Activated T-cell treated with anti-CD3 and anti-CD28 coated beads, Interleukin-2, amount 50 U/mL, for 72 hours (primary cell): Measurements from ENCODE around the gene OR2T6. TPM values are rescaled to one million over a fixed set of nuclear protein-coding genes. Genes with fewer than 3 reads are reported as not detected.

Experiments used
- ATAC-seq, 2 donors: fragments of 150-1000 bp; cut with Tn5 transposase; replicated peaks in 1 of 2; 2 replicates each; pipeline ENCODE4 v1.10.0; 2021; ENCODE audit warnings: moderate library complexity in 2 of 2, mild to moderate bottlenecking in 1 of 2
- DNase-seq, 2 donors: peaks; one replicate each; pipeline ENCODE4 v3.0.0; 2021 to 2022; ENCODE audit warnings: mixed read lengths in 1 of 2
- H3K27ac Mint-ChIP-seq: one replicate; pipeline ENCODE4 v1.8.0; 2022; ENCODE audit warnings: mild to moderate bottlenecking, moderate library complexity, mixed read lengths
- H3K27me3 Mint-ChIP-seq: one replicate; pipeline ENCODE4 v1.8.0; 2022; ENCODE audit warnings: low read depth, mixed read lengths
- H3K36me3 Mint-ChIP-seq, 2 donors: one replicate each; pipeline ENCODE4 v1.8.0; 2022; ENCODE audit warnings: mixed read lengths in 2 of 2, mild to moderate bottlenecking in 1 of 2; ENCODE audit not compliant: insufficient read depth in 2 of 2
- H3K4me1 Mint-ChIP-seq: one replicate; pipeline ENCODE4 v1.8.0; 2022; ENCODE audit warnings: low read depth, mixed read lengths
- H3K4me3 Mint-ChIP-seq, 2 donors: one replicate each; pipeline ENCODE4 v1.8.0; 2022; ENCODE audit warnings: mild to moderate bottlenecking in 2 of 2, mixed read lengths in 2 of 2, moderate library complexity in 2 of 2
- H3K9me3 Mint-ChIP-seq, 2 donors: one replicate each; pipeline ENCODE4 v1.8.0; 2022; ENCODE audit warnings: mixed read lengths in 2 of 2
- total RNA-seq, 2 donors: library from RNA; stranded (reverse); gene quantifications; one replicate each; pipeline ENCODE4 v1.2.3, GENCODE V29; 2022

The OR2T6 gene, protein sequence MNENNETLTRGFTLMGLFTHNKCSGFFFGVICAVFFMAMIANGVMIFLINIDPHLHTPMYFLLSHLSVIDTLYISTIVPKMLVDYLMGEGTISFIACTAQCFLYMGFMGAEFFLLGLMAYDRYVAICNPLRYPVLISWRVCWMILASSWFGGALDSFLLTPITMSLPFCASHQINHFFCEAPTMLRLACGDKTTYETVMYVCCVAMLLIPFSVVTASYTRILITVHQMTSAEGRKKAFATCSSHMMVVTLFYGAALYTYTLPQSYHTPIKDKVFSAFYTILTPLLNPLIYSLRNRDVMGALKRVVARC
- total RNA-seq: not detected

GRCh38 chr1:248375446-248375845, at the start of gene OR2T6:
TSS of gene OR2T6 (plus strand) at chr1:248375746. CDS start at chr1:248387609, 11,863 bp downstream.
- H3K4me3 Mint-ChIP-seq: no peak within 1 kb of the TSS
- no peaks in the 10 kb centered on the region for H3K36me3 Mint-ChIP-seq
- H3K27ac Mint-ChIP-seq: no peak within 1 kb of the TSS
- peaks cover 6% of the 10 kb centered on the region for H3K4me1 Mint-ChIP-seq
- no peaks in the 10 kb centered on the region for H3K27me3 Mint-ChIP-seq
- DNase-seq: no peak
- no peaks in the 10 kb centered on the region for H3K9me3 Mint-ChIP-seq
- no peak for ATAC-seq

DNA sequence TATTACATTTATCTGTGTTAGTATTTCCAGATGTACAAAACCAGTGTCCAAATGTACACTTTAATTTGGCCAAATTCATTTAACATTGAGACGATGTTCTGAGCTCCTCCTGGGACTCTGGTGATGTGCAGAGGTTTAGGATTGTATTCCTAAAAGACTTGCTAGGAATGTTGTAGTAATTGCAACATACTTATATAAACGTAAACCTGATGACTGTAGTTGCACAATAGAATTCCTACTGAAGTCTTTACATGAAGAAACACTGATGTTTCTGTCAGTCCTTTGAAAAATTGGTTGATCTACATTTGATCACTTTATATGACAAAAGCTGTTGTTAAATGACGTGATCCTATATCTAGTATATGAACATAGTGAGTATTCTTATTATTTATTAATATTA, 32.1 kb upstream of the OR2T6 start:
- no peaks in the 10 kb centered on the region for H3K9me3 Mint-ChIP-seq
- no peak for DNase-seq
- no peaks in the 10 kb centered on the region for H3K4me1 Mint-ChIP-seq
- H3K36me3 Mint-ChIP-seq: no peaks in the 10 kb centered on the region
- peaks cover under 1% of the 10 kb centered on the region for H3K27me3 Mint-ChIP-seq
- no peak overlapping the region for H3K27ac Mint-ChIP-seq
- no peak overlapping the region for H3K4me3 Mint-ChIP-seq
- no peak for ATAC-seq

DNA sequence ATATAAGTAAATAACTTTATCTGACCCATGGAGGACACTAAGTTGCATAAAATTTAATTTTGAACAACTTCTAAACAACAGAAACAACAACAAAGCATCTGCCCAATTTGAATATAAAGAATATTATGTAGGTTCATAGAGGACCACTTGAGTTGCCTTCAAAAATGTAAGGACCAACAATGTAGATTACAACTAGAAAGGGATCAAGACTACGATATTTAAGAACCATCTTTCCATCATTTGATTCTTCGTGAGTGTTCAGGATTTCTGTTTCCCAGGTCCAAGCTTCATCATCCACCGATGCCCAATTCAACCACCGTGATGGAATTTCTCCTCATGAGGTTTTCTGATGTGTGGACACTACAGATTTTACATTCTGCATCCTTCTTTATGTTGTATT, 27.1 kb upstream of the OR2T6 start, which contains the start of gene OR14C36:
OR14C36 (plus strand) TSS at position 301 of the 400 bp plus-strand sequence; CDS start at position 301, 0 bp downstream.
- Mint-ChIP-seq H3K27ac (no peak within 1 kb of the TSS), H3K27me3 (peaks cover 11% of the 10 kb centered on the region), H3K36me3 (no peaks in the 10 kb centered on the region), H3K9me3 (no peaks in the 10 kb centered on the region), H3K4me3 (no peak within 1 kb of the TSS), H3K4me1 (no peaks in the 10 kb centered on the region)
- DNase-seq (no peak), ATAC-seq (no peak)

DNA sequence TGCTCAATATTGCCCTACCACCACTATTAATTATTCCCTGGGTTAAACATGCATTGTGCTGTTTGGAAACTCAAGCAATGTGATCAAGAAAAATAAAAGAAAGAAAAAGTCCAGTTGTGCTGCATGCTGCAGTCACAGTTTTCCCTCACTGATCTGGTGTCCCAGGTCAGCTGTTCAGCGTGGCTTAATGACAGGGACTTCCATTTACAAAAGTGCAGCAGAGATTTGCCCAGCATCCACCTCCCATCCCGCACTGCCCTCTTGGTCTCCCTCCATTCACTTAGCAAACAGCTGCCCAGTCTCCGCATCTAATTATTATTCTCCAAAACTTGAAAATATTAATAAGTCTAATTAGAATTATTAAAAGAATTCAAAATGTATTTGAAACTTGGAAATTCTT, 16.1 kb upstream of the OR2T6 start:
- Mint-ChIP-seq H3K27me3 (no peaks in the 10 kb centered on the region), H3K4me3 (no peak overlapping the region), H3K9me3 (no peaks in the 10 kb centered on the region), H3K27ac (no peak overlapping the region), H3K36me3 (no peaks in the 10 kb centered on the region), H3K4me1 (no peaks in the 10 kb centered on the region)
- no peak for ATAC-seq
- no peak for DNase-seq

- no peak within 1 kb of the TSS for H3K4me3 Mint-ChIP-seq
- no peaks in the 10 kb centered on the region for H3K9me3 Mint-ChIP-seq
- H3K4me1 Mint-ChIP-seq: no peaks in the 10 kb centered on the region
- H3K27me3 Mint-ChIP-seq: no peaks in the 10 kb centered on the region
- ATAC-seq: no peak
- no peak for DNase-seq
- no peak within 1 kb of the TSS for H3K27ac Mint-ChIP-seq
- H3K36me3 Mint-ChIP-seq: no peaks in the 10 kb centered on the region
These were observed 14.3 kb upstream of the OR2T6 start, which contains the start of gene OR2T4 for GRCh38 chr1:248361121-248361715. TSS of gene OR2T4 (plus strand) at chr1:248361665. CDS start at chr1:248361665, 0 bp downstream.

- Mint-ChIP-seq H3K4me3 (no peak overlapping the region), H3K27ac (no peak overlapping the region), H3K9me3 (no peaks in the 10 kb centered on the region), H3K36me3 (no peaks in the 10 kb centered on the region), H3K4me1 (no peaks in the 10 kb centered on the region), H3K27me3 (no peaks in the 10 kb centered on the region)
- ATAC-seq (no peak), DNase-seq (no peak)
These were observed 8.9 kb upstream of the OR2T6 start for GRCh38 chr1:248366609-248367008.

DNA sequence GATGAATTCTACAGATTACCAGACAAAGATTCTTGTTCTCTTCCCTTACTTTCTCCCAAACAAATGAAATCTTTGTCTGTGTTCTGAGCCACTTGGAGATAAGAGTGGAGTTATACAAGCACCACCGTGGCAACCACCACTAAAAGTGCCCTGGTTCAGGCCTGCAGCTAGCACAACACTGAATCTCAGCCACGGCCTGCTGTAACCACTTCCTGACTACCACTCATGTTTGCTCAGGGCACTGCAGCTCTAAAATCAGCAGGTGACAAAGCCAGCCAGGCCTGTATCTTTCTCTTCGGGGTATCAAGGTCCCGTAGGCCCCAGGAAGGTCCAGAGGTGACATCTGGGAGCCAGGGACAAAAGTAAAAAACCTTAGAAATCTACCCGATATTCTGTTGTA, 3.2 kb upstream of the OR2T6 start:
- Mint-ChIP-seq H3K27ac (no peak overlapping the region), H3K4me1 (peaks cover 6% of the 10 kb centered on the region), H3K27me3 (no peaks in the 10 kb centered on the region), H3K4me3 (no peak overlapping the region), H3K36me3 (no peaks in the 10 kb centered on the region), H3K9me3 (no peaks in the 10 kb centered on the region)
- ATAC-seq: peak in 1 of 2 donors; percentile 67
- no peak for DNase-seq

- H3K36me3 Mint-ChIP-seq: no peaks in the 10 kb centered on the region
- peaks cover 6% of the 10 kb centered on the region for H3K4me1 Mint-ChIP-seq
- no peak overlapping the region for H3K27ac Mint-ChIP-seq
- ATAC-seq (no peak), DNase-seq (no peak)
- no peaks in the 10 kb centered on the region for H3K9me3 Mint-ChIP-seq
- no peaks in the 10 kb centered on the region for H3K27me3 Mint-ChIP-seq
- H3K4me3 Mint-ChIP-seq: no peak overlapping the region
These were observed 1.8 kb upstream of the OR2T6 start for GRCh38 chr1:248373761-248374160.

DNA sequence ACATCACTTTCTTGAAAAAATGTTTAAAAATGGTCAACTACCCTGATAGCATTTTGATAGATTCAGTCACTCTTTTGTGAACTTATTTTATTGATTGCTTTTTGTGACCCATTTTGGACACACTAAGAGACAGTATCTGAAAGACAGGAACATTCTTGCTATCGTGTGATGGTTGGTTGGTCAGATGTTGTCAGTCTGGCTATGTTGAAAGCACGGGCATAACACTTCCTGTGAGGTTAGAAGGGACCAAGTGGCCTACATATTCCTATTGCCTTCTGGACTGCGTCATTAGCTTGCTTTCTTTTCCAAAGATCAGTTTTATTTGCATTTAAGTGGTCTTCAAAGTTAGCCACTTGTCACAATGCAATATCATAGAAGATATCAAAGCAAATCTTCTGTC, 1.4 kb downstream of the OR2T6 start:
- DNase-seq: no peak
- peaks cover 6% of the 10 kb centered on the region for H3K4me1 Mint-ChIP-seq
- H3K27me3 Mint-ChIP-seq: no peaks in the 10 kb centered on the region
- H3K36me3 Mint-ChIP-seq: no peaks in the 10 kb centered on the region
- no peak overlapping the region for H3K4me3 Mint-ChIP-seq
- no peak for ATAC-seq
- H3K9me3 Mint-ChIP-seq: no peaks in the 10 kb centered on the region
- H3K27ac Mint-ChIP-seq: no peak overlapping the region

DNA sequence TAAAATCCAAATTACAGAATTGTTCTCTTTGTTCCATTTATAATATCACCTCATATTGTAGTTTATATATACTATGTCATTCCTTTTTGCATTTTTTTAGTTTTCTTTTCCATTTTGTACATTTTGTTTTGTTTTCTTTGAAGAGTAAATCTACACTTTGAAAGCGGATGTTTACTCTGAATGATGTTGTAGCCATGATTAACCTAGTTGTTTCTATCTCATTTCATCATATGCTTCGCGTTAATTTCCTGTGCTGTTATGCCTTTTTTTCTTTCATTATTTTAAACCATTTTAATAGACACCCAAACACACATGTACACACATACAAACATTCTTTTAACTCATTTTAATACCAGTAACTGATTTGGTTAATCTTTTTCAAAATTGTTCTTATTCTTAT, 5.3 kb downstream of the OR2T6 start:
- Mint-ChIP-seq H3K27ac (no peak overlapping the region), H3K36me3 (no peaks in the 10 kb centered on the region), H3K4me3 (no peak overlapping the region), H3K27me3 (no peaks in the 10 kb centered on the region), H3K9me3 (no peaks in the 10 kb centered on the region), H3K4me1 (no peaks in the 10 kb centered on the region)
- no peak for DNase-seq
- no peak for ATAC-seq

DNA sequence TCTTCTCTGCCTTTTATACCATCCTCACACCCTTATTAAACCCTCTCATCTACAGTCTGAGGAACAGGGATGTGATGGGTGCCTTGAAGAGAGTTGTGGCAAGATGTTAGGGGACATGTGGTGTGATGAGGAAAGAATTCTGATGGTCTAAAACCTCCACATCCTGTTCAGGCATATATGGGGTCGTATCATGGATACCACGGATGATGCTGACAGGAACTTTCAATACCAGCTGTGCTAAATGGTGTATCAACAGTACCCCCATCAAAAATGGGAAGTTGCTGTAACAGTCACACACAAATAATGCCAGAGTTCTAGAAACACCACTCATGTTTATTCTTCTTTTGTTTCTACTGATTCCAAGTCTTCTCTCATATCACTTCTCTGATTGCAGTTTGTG, 12.9 kb downstream of the OR2T6 start:
- DNase-seq (no peak), ATAC-seq (no peak)
- Mint-ChIP-seq H3K36me3 (no peaks in the 10 kb centered on the region), H3K27ac (no peak overlapping the region), H3K9me3 (no peaks in the 10 kb centered on the region), H3K27me3 (peaks cover 7% of the 10 kb centered on the region), H3K4me3 (no peak overlapping the region), H3K4me1 (no peaks in the 10 kb centered on the region)

DNA sequence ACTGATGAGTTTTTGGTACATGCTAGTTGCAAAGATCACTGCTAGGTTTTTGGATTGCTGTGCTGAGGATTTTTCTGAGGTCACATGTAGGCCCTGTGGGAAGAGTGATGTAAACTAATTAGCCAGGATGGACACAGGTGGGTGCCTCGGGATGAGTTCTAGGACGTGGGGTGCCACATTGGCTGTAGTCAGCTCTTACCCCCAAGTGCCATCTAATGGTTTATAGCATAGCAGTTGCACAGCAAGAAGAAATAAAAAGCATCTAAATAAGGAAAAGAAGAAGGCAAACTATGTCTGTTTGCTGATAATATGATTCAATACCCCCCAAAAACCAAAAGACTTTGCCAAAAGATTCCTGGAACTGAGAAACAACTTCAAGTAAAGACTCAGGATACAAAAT, 17.5 kb downstream of the OR2T6 start:
- Mint-ChIP-seq H3K27me3 (peaks cover 12% of the 10 kb centered on the region), H3K9me3 (peaks cover 2 to 10% of the 10 kb centered on the region in 2 donors), H3K4me1 (no peaks in the 10 kb centered on the region), H3K4me3 (no peak overlapping the region), H3K36me3 (peaks cover 0 to 3% of the 10 kb centered on the region in 2 donors), H3K27ac (no peak overlapping the region)
- ATAC-seq (no peak), DNase-seq (no peak)

- Mint-ChIP-seq H3K36me3 (peaks cover 0 to 2% of the 10 kb centered on the region in 2 donors), H3K4me1 (peaks cover 11% of the 10 kb centered on the region), H3K27ac (no peak within 1 kb of the TSS), H3K27me3 (no peaks in the 10 kb centered on the region), H3K9me3 (peaks cover 2% of the 10 kb centered on the region in 2 donors), H3K4me3 (no peak within 1 kb of the TSS)
- ATAC-seq (no peak), DNase-seq (no peak)
These were observed 27.2 kb downstream of the OR2T6 start, which contains the start of gene OR2T1 for GRCh38 chr1:248402748-248403147. TSS of gene OR2T1 (plus strand) at chr1:248403048. CDS start at chr1:248406148, 3,100 bp downstream.
